GM12878 (cell line): ENCODE measurements around the gene ATG4A. TPM values are rescaled to one million over a fixed set of nuclear protein-coding genes. Genes with fewer than 3 reads are reported as not detected.

ENCODE experiments used
- ATAC-seq: fragments of 200-7000 bp; cut with Tn5 transposase; 3 replicates; pipeline ENCODE4 v1.9.1; 2020; ENCODE audit warnings: mild to moderate bottlenecking, moderate library complexity
- BruUV-seq: library from RNA; stranded (reverse); fragments of 400-500 nt; replicated peaks from 2 replicates; lab custom pipeline; 2021; lab: Mats Ljungman, UMichigan
- CTCF ChIA-PET: fragments of 300-600 bp; sonication (Branson Sonifier 250); formaldehyde crosslinking; extraction: SDS; loops from one replicate; lab custom pipeline; 2021; ENCODE audit warnings: inconsistent platforms; lab: Yijun Ruan, JAX
- POLR2A ChIA-PET: fragments of 350-600 bp; formaldehyde crosslinking; extraction: SDS; loops from one replicate; lab custom pipeline; 2021; ENCODE audit warnings: inconsistent platforms; lab: Charles Lee
- RAD21 ChIA-PET: fragments of 300-600 bp; sonication (Branson Sonifier 250); formaldehyde crosslinking; loops from one replicate; lab custom pipeline; 2023; ENCODE audit warnings: antibody characterized with exemption; ENCODE audit not compliant: unreplicated experiment; lab: Charles Lee
- SMC1A ChIA-PET: fragments of 300-600 bp; sonication (Branson Sonifier 250); formaldehyde crosslinking; loops from one replicate; lab custom pipeline; 2023; ENCODE audit not compliant: unreplicated experiment, uncharacterized antibody; lab: Charles Lee
- DNase-seq: peaks from one replicate; pipeline ENCODE4 v3.0.0-alpha.2; 2011; ENCODE audit warnings: low read depth, low spot score
- FAIRE-seq: peaks from 3 replicates; lab custom pipeline; 2011; peaks lifted over from hg19 to GRCh38; lab: Jason Lieb, UNC
- H2AFZ ChIP-seq: 2 replicates; pipeline ENCODE4 v1.6.0; 2011; ENCODE audit warnings: low read depth, low read length, control low read depth; ENCODE audit not compliant: control insufficient read depth
- H3K27ac ChIP-seq: 2 replicates; pipeline ENCODE4 v1.5.1; 2011; ENCODE audit warnings: control low read depth; ENCODE audit not compliant: control insufficient read depth, insufficient read depth
- H3K27me3 ChIP-seq, 2 experiments: replicated peaks in 1 of 2; 2 replicates each; pipeline versions ENCODE4 v1.6.0 to v1.6.1; 2011; ENCODE audit warnings: low read length in 1 of 2; ENCODE audit not compliant: control insufficient read depth in 2 of 2, insufficient read depth in 2 of 2
- H3K36me3 ChIP-seq, 2 experiments: 2 replicates each; pipeline ENCODE4 v1.5.1; 2011; ENCODE audit warnings: low read length in 1 of 2; ENCODE audit not compliant: control insufficient read depth in 2 of 2, insufficient read depth in 2 of 2
- H3K4me1 ChIP-seq: 2 replicates; pipeline ENCODE4 v1.6.1; 2011; ENCODE audit warnings: mild to moderate bottlenecking, low read length, moderate library complexity, mixed read lengths; ENCODE audit not compliant: control insufficient read depth, insufficient read depth
- H3K4me2 ChIP-seq: 2 replicates; pipeline ENCODE4 v1.6.0; 2011; ENCODE audit warnings: control low read depth; ENCODE audit not compliant: control insufficient read depth, insufficient read depth
- H3K4me3 ChIP-seq: fragments of 200-600 bp; sonication (generic); 2 replicates; pipeline ENCODE4 v1.5.1; 2016
- H3K79me2 ChIP-seq: 2 replicates; pipeline ENCODE4 v1.6.0; 2011; ENCODE audit warnings: low read length; ENCODE audit not compliant: control insufficient read depth, insufficient read depth
- H3K9ac ChIP-seq: 2 replicates; pipeline ENCODE4 v1.8.0; 2011; ENCODE audit warnings: low read length, control low read depth, mixed read lengths; ENCODE audit not compliant: control insufficient read depth, insufficient read depth
- H3K9me3 ChIP-seq: replicated peaks from 3 replicates; pipeline ENCODE4 v1.5.1; 2011; ENCODE audit warnings: mild to moderate bottlenecking, low read length; ENCODE audit not compliant: control insufficient read depth, insufficient read depth
- H4K20me1 ChIP-seq: 2 replicates; pipeline ENCODE4 v1.6.0; 2011; ENCODE audit not compliant: control insufficient read depth, insufficient read depth
- CTCF ChIP-seq, 3 experiments: IDR thresholded peaks in 2 of 3; conservative IDR thresholded peaks in 1 of 3; 2 replicates each; pipeline ENCODE4 v1.5.1; 2011; ENCODE audit warnings: low read depth in 3 of 3, low read length in 3 of 3, mild to moderate bottlenecking in 3 of 3, control low read depth in 2 of 3, moderate library complexity in 2 of 3, inconsistent platforms in 1 of 3, mixed read lengths in 1 of 3; ENCODE audit not compliant: control insufficient read depth in 2 of 3, insufficient read depth in 1 of 3; ENCODE audit errors: extremely low read depth in 1 of 3
- NBN ChIP-seq: fragments of 450-650 bp; IDR thresholded peaks from 2 replicates; pipeline ENCODE4 v1.6.1; 2016
- WGBS: methylation state at CpG from one replicate; pipeline ENCODE4 v1.1.6; 2016; ENCODE audit warnings: low lambda C conversion rate; ENCODE audit not compliant: insufficient replicate concordance, insufficient coverage; ENCODE audit errors: missing lambda C conversion rate; 5-methylcytosine and 5-hydroxymethylcytosine counted together
- in situ Hi-C: fragments of 300-500 bp; cut with MboI; formaldehyde crosslinking; loops from 9 replicates; pipeline ENCODE4 v1.14.3; 2018; ENCODE audit warnings: mixed read lengths
- intact Hi-C: fragments of 100-400 bp; cut with micrococcal nuclease; formaldehyde crosslinking; loops from one replicate; pipeline ENCODE4 v1.14.2; 2022; ENCODE audit not compliant: unreplicated experiment
- polyA plus RNA-seq, 11 experiments: library from polyadenylated mRNA; depleted of rRNA in 4 of 11; unstranded in 6 of 11; stranded (reverse) in 5 of 11; fragments of >200 nt; fragmentation: Nextera tagmentation in 4 of 11; fragmentation: Illumina TruSeq in 1 of 11; extraction: Ambion mirVana in 4 of 11; extraction: Trizol in 1 of 11; gene quantifications; 1 replicate in 1 of 11; 2 replicates in 10 of 11; pipeline versions ENCODE4 v1.2.1 to v1.2.3, GENCODE V29; 2011 to 2016; ENCODE audit warnings: inconsistent platforms in 2 of 11, missing spikeins in 2 of 11, low read depth in 1 of 11
- total RNA-seq, 4 experiments: library from RNA; depleted of rRNA in 3 of 4; stranded (reverse); fragments of >200 nt in 3 of 4; fragmentation: Illumina TruSeq in 1 of 4; extraction: Trizol in 1 of 4; gene quantifications; 2 replicates each; pipeline versions ENCODE4 v1.2.1 to v1.2.3, GENCODE V29; 2013 to 2021

Gene ATG4A
- total and polyA plus RNA-seq, 10 of the 15 experiments (the other 5 are each of a cell fraction or from before 2014, with no cell fraction given), result 9.1 to 22.0 (median 15.5) TPM

- FAIRE-seq, result no peak
- in situ Hi-C loops, result no loop called here
- peaks cover 0 to 5% of the 10 kb centered on the region in 2 experiments; a peak in 3 of 4 replicates for H3K36me3 ChIP-seq
- no peaks in the 10 kb centered on the region for H3K79me2 ChIP-seq
- H2AFZ ChIP-seq, result no peak overlapping the region
- no peak for TF ChIP-seq NBN
- peak in 1 of 3 experiments; percentile 15; a peak in 2 of 6 replicates for TF ChIP-seq CTCF (IDR thresholded peaks at IDR 0.05 in 2 of 3, conservative IDR thresholded peaks at IDR 0.05 in 1 of 3; ENCODE audit: control insufficient read depth in 2 of 3, extremely low read depth in 1 of 3, insufficient read depth in 1 of 3, low read depth in 3 of 3, low read length in 3 of 3)
- ChIA-PET CTCF (no interaction called here), POLR2A (no interaction called here), SMC1A (no interaction called here), RAD21 (no interaction called here)
- no peaks in the 10 kb centered on the region for H4K20me1 ChIP-seq
- no peaks in the 10 kb centered on the region for H3K4me1 ChIP-seq
- no peak overlapping the region for H3K4me2 ChIP-seq
- no TSS peak for BruUV-seq
- DNase-seq, result no peak
- no peak overlapping the region for H3K4me3 ChIP-seq
- no peaks in the 10 kb centered on the region for H3K9me3 ChIP-seq
- ATAC-seq, result no peak
- H3K9ac ChIP-seq, result no peak overlapping the region
- 0% methylated on average over 1 of the region's 1 CpG for WGBS
- intact Hi-C loops, result no loop called here
- no peak overlapping the region for H3K27ac ChIP-seq
- H3K27me3 ChIP-seq, result no peaks in the 10 kb centered on the region
These were observed 43.1 kb downstream of the ATG4A start for GRCh38 chrX:108134724-108135123.
